GM12878 (cell line): ENCODE data around the gene HGS. TPM values are rescaled to one million over a fixed set of nuclear protein-coding genes. Genes with fewer than 3 reads are reported as not detected.

Source experiments
- ATAC-seq: fragments of 200-7000 bp; cut with Tn5 transposase; 3 replicates; pipeline ENCODE4 v1.9.1; 2020; ENCODE audit warnings: mild to moderate bottlenecking, moderate library complexity
- BruUV-seq: library from RNA; stranded (reverse); fragments of 400-500 nt; replicated peaks from 2 replicates; lab custom pipeline; 2021; lab: Mats Ljungman, UMichigan
- CTCF ChIA-PET: fragments of 300-600 bp; sonication (Branson Sonifier 250); formaldehyde crosslinking; extraction: SDS; loops from one replicate; lab custom pipeline; 2021; ENCODE audit warnings: inconsistent platforms; lab: Yijun Ruan, JAX
- POLR2A ChIA-PET: fragments of 350-600 bp; formaldehyde crosslinking; extraction: SDS; loops from one replicate; lab custom pipeline; 2021; ENCODE audit warnings: inconsistent platforms; lab: Charles Lee
- RAD21 ChIA-PET: fragments of 300-600 bp; sonication (Branson Sonifier 250); formaldehyde crosslinking; loops from one replicate; lab custom pipeline; 2023; ENCODE audit warnings: antibody characterized with exemption; ENCODE audit not compliant: unreplicated experiment; lab: Charles Lee
- SMC1A ChIA-PET: fragments of 300-600 bp; sonication (Branson Sonifier 250); formaldehyde crosslinking; loops from one replicate; lab custom pipeline; 2023; ENCODE audit not compliant: unreplicated experiment, uncharacterized antibody; lab: Charles Lee
- DNase-seq: peaks from one replicate; pipeline ENCODE4 v3.0.0-alpha.2; 2011; ENCODE audit warnings: low read depth, low spot score
- FAIRE-seq: peaks from 3 replicates; lab custom pipeline; 2011; peaks lifted over from hg19 to GRCh38; lab: Jason Lieb, UNC
- H2AFZ ChIP-seq: 2 replicates; pipeline ENCODE4 v1.6.0; 2011; ENCODE audit warnings: low read depth, low read length, control low read depth; ENCODE audit not compliant: control insufficient read depth
- H3K27ac ChIP-seq: 2 replicates; pipeline ENCODE4 v1.5.1; 2011; ENCODE audit warnings: control low read depth; ENCODE audit not compliant: control insufficient read depth, insufficient read depth
- H3K27me3 ChIP-seq, 2 experiments: replicated peaks in 1 of 2; 2 replicates each; pipeline versions ENCODE4 v1.6.0 to v1.6.1; 2011; ENCODE audit warnings: low read length in 1 of 2; ENCODE audit not compliant: control insufficient read depth in 2 of 2, insufficient read depth in 2 of 2
- H3K36me3 ChIP-seq, 2 experiments: 2 replicates each; pipeline ENCODE4 v1.5.1; 2011; ENCODE audit warnings: low read length in 1 of 2; ENCODE audit not compliant: control insufficient read depth in 2 of 2, insufficient read depth in 2 of 2
- H3K4me1 ChIP-seq: 2 replicates; pipeline ENCODE4 v1.6.1; 2011; ENCODE audit warnings: mild to moderate bottlenecking, low read length, moderate library complexity, mixed read lengths; ENCODE audit not compliant: control insufficient read depth, insufficient read depth
- H3K4me2 ChIP-seq: 2 replicates; pipeline ENCODE4 v1.6.0; 2011; ENCODE audit warnings: control low read depth; ENCODE audit not compliant: control insufficient read depth, insufficient read depth
- H3K4me3 ChIP-seq: fragments of 200-600 bp; sonication (generic); 2 replicates; pipeline ENCODE4 v1.5.1; 2016
- H3K79me2 ChIP-seq: 2 replicates; pipeline ENCODE4 v1.6.0; 2011; ENCODE audit warnings: low read length; ENCODE audit not compliant: control insufficient read depth, insufficient read depth
- H3K9ac ChIP-seq: 2 replicates; pipeline ENCODE4 v1.8.0; 2011; ENCODE audit warnings: low read length, control low read depth, mixed read lengths; ENCODE audit not compliant: control insufficient read depth, insufficient read depth
- H3K9me3 ChIP-seq: replicated peaks from 3 replicates; pipeline ENCODE4 v1.5.1; 2011; ENCODE audit warnings: mild to moderate bottlenecking, low read length; ENCODE audit not compliant: control insufficient read depth, insufficient read depth
- H4K20me1 ChIP-seq: 2 replicates; pipeline ENCODE4 v1.6.0; 2011; ENCODE audit not compliant: control insufficient read depth, insufficient read depth
- WGBS: methylation state at CpG from one replicate; pipeline ENCODE4 v1.1.6; 2016; ENCODE audit warnings: low lambda C conversion rate; ENCODE audit not compliant: insufficient replicate concordance, insufficient coverage; ENCODE audit errors: missing lambda C conversion rate; 5-methylcytosine and 5-hydroxymethylcytosine counted together
- in situ Hi-C: fragments of 300-500 bp; cut with MboI; formaldehyde crosslinking; loops from 9 replicates; pipeline ENCODE4 v1.14.3; 2018; ENCODE audit warnings: mixed read lengths
- intact Hi-C: fragments of 100-400 bp; cut with micrococcal nuclease; formaldehyde crosslinking; loops from one replicate; pipeline ENCODE4 v1.14.2; 2022; ENCODE audit not compliant: unreplicated experiment
- polyA plus RNA-seq, 11 experiments: library from polyadenylated mRNA; depleted of rRNA in 4 of 11; unstranded in 6 of 11; stranded (reverse) in 5 of 11; fragments of >200 nt; fragmentation: Nextera tagmentation in 4 of 11; fragmentation: Illumina TruSeq in 1 of 11; extraction: Ambion mirVana in 4 of 11; extraction: Trizol in 1 of 11; gene quantifications; 1 replicate in 1 of 11; 2 replicates in 10 of 11; pipeline versions ENCODE4 v1.2.1 to v1.2.3, GENCODE V29; 2011 to 2016; ENCODE audit warnings: inconsistent platforms in 2 of 11, missing spikeins in 2 of 11, low read depth in 1 of 11
- total RNA-seq, 4 experiments: library from RNA; depleted of rRNA in 3 of 4; stranded (reverse); fragments of >200 nt in 3 of 4; fragmentation: Illumina TruSeq in 1 of 4; extraction: Trizol in 1 of 4; gene quantifications; 2 replicates each; pipeline versions ENCODE4 v1.2.1 to v1.2.3, GENCODE V29; 2013 to 2021
- TF ChIP-seq, protein P1 (sequence below): fragments of 450-650 bp; IDR thresholded peaks from 2 replicates; pipeline ENCODE4 v1.6.1; 2014; ENCODE audit warnings: mild to moderate bottlenecking
- TF ChIP-seq, protein P2 (sequence below): fragments of 150-350 bp; IDR thresholded peaks from 2 replicates; pipeline ENCODE4 v1.6.1; 2014; ENCODE audit warnings: mild to moderate bottlenecking, low read depth, low read length

The HGS gene
- total and polyA plus RNA-seq, 10 of the 15 experiments (the other 5 are each of a cell fraction or from before 2014, with no cell fraction given), result 2.2 to 85.6 (median 55.3) TPM

DNA sequence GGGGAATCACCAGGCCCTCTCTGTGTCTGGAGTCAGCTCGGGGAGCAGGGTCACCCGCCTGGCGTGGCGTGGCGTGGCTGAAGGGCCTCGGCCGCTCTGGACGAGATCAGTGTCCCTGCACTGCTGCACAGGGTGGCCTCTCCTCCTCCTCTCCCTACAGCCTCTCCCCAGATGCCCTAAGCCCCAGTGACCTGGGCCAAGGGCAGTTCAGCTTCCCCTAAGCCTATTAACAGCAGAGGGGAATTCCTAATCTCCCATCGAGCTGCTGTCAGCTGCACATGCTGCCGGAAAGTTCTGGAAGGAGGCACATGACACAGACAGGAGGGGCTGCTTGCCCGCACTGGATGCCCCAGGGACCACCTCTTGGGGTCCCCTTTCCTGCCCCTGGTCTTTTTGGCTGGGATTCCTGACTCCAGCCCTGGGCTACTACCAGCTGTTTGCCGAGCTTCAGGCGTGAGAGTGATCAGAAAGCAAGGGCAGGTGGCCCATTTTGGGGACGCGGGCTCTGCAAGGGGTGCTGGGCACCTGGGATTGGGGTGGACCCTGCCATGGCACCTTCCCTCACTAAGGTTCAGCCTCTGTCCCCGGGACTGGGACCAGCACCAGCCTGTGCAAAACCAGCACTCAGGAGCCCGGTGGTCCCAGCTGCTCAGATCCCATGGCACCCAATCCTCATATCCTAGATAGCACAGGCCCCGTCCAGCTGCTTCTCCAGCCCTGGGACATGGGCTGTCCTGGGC is 28.3 kb upstream of the HGS start:
- H3K27ac ChIP-seq, result no peak overlapping the region
- no peak overlapping the region for H3K4me3 ChIP-seq
- H3K27me3 ChIP-seq, result no peaks in the 10 kb centered on the region
- H3K79me2 ChIP-seq, result no peaks in the 10 kb centered on the region
- BruUV-seq, result no TSS peak
- TF ChIP-seq, protein P1, sequence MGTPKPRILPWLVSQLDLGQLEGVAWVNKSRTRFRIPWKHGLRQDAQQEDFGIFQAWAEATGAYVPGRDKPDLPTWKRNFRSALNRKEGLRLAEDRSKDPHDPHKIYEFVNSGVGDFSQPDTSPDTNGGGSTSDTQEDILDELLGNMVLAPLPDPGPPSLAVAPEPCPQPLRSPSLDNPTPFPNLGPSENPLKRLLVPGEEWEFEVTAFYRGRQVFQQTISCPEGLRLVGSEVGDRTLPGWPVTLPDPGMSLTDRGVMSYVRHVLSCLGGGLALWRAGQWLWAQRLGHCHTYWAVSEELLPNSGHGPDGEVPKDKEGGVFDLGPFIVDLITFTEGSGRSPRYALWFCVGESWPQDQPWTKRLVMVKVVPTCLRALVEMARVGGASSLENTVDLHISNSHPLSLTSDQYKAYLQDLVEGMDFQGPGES, result no peak
- TF ChIP-seq, protein P2, sequence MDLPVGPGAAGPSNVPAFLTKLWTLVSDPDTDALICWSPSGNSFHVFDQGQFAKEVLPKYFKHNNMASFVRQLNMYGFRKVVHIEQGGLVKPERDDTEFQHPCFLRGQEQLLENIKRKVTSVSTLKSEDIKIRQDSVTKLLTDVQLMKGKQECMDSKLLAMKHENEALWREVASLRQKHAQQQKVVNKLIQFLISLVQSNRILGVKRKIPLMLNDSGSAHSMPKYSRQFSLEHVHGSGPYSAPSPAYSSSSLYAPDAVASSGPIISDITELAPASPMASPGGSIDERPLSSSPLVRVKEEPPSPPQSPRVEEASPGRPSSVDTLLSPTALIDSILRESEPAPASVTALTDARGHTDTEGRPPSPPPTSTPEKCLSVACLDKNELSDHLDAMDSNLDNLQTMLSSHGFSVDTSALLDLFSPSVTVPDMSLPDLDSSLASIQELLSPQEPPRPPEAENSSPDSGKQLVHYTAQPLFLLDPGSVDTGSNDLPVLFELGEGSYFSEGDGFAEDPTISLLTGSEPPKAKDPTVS, result 0 out of 2 replicates have a peak, but pooled peaks have one; percentile 58
- ChIA-PET RAD21 (no interaction called here), POLR2A (interaction anchor here (1.8 kb wide), 1 partner anchor 10 kb away, joined by 5 read pairs; no protein-coding TSS in a partner anchor), SMC1A (interaction anchor here (0.8 kb wide), 1 partner anchor 89 kb away, joined by 5 read pairs; no protein-coding TSS in a partner anchor), CTCF (no interaction called here)
- H3K9me3 ChIP-seq, result no peaks in the 10 kb centered on the region
- no peaks in the 10 kb centered on the region for H4K20me1 ChIP-seq
- H3K4me2 ChIP-seq, result no peak overlapping the region
- in situ Hi-C loops, result no loop called here
- no peak for DNase-seq
- no peak overlapping the region for H2AFZ ChIP-seq
- H3K4me1 ChIP-seq, result peaks cover 8% of the 10 kb centered on the region; the same call in 1 of the 2 replicates
- ATAC-seq, result no peak
- no peak for FAIRE-seq
- no peak overlapping the region for H3K9ac ChIP-seq
- intact Hi-C loops, result no loop called here
- 71% methylated on average over 18 of the region's 18 CpGs for WGBS
- H3K36me3 ChIP-seq, result no peaks in the 10 kb centered on the region
